HG02970 (cell line): ENCODE data around the gene MPL.
"Not testable (repeated sequence)": the region's sequence is repeated elsewhere in the genome, so short reads cannot be mapped to it uniquely, and the experiment has no call there.

Experiments
- ATAC-seq: cut with Tn5 transposase; IDR thresholded peaks from one replicate; pipeline ENCODE4 v1.9.1; 2021; ENCODE audit warnings: mild to moderate bottlenecking, moderate library complexity, moderate number of reproducible peaks; ENCODE audit not compliant: unreplicated experiment, low FRiP score

The MPL gene

GRCh38 chr1:43369779-43370178 lies 32.2 kb downstream of the MPL start:
- ATAC-seq = not testable (repeated sequence)

- no peak for ATAC-seq
Measured at GRCh38 chr1:43370564-43370963, 32.9 kb downstream of the MPL start.

GRCh38 chr1:43372172-43372571 lies 34.6 kb downstream of the MPL start:
- ATAC-seq = no peak

GRCh38 chr1:43373066-43373940 lies 35.7 kb downstream of the MPL start:
- ATAC-seq = no peak

- no peak for ATAC-seq
Measured at GRCh38 chr1:43376723-43377235, 39.2 kb downstream of the MPL start.

GRCh38 chr1:43377831-43378230 lies 40.2 kb downstream of the MPL start:
- ATAC-seq = no peak

GRCh38 chr1:43379476-43379875 lies 41.9 kb downstream of the MPL start:
- ATAC-seq = no peak

- no peak for ATAC-seq
Measured at GRCh38 chr1:43381612-43382011, 44.0 kb downstream of the MPL start.

- ATAC-seq = no peak
Measured at GRCh38 chr1:43382027-43382779, 44.6 kb downstream of the MPL start.

- no peak for ATAC-seq
Measured at GRCh38 chr1:43383449-43383848, 45.8 kb downstream of the MPL start.

GRCh38 chr1:43386676-43387075 lies 49.1 kb downstream of the MPL start:
- ATAC-seq = no peak

GRCh38 chr1:43387976-43388599 lies 50.5 kb downstream of the MPL start:
- ATAC-seq = no peak

- ATAC-seq = no peak
Measured at GRCh38 chr1:43388613-43389012, 51.0 kb downstream of the MPL start.

- peak; percentile 86 for ATAC-seq
Measured at GRCh38 chr1:43389326-43390313, 52.0 kb downstream of the MPL start, which contains the start of the genes MED8 and SZT2. Gene MED8, minus strand, starts transcription at chr1:43389800. Its CDS starts 36 bp downstream, at chr1:43389764. Gene SZT2, plus strand, starts transcription at chr1:43389899. Its CDS starts 70 bp downstream, at chr1:43389969.

GRCh38 chr1:43392702-43393101 lies 55.1 kb downstream of the MPL start:
- no peak for ATAC-seq

GRCh38 chr1:43395523-43395922 lies 57.9 kb downstream of the MPL start:
- ATAC-seq = no peak

GRCh38 chr1:43396059-43396458 lies 58.4 kb downstream of the MPL start:
- no peak for ATAC-seq

GRCh38 chr1:43398227-43398626 lies 60.6 kb downstream of the MPL start:
- no peak for ATAC-seq

GRCh38 chr1:43400441-43400840 lies 62.8 kb downstream of the MPL start:
- not testable (repeated sequence) for ATAC-seq
